GM23338 (cell line): ENCODE data around the gene FBXL2. TPM values are rescaled to one million over a fixed set of nuclear protein-coding genes. Genes with fewer than 3 reads are reported as not detected.

Experiments
- ATAC-seq: fragments of 200-7000 bp; cut with Tn5 transposase; 3 replicates; pipeline ENCODE4 v1.9.1; 2020
- DNase-seq: peaks from one replicate; pipeline ENCODE4 v3.0.0-alpha.2; 2015; ENCODE audit warnings: low spot score
- H2AFZ ChIP-seq: fragments of 200-600 bp; sonication (generic); 2 replicates; pipeline ENCODE4 v1.8.0; 2016; ENCODE audit warnings: antibody characterized with exemption, mild to moderate bottlenecking, moderate library complexity
- H3F3A ChIP-seq: fragments of 200-600 bp; sonication (generic); replicated peaks from 2 replicates; pipeline ENCODE4 v1.8.0; 2017; ENCODE audit warnings: antibody characterized with exemption, mixed run types, low read depth
- H3K27ac ChIP-seq: fragments of 200-600 bp; sonication (generic); 2 replicates; pipeline ENCODE4 v1.6.1; 2016; ENCODE audit warnings: low read depth
- H3K27me3 ChIP-seq: fragments of 200-600 bp; sonication (generic); 2 replicates; pipeline ENCODE4 v1.8.0; 2016; ENCODE audit warnings: mild to moderate bottlenecking, mixed run types, moderate library complexity; ENCODE audit not compliant: insufficient read depth
- H3K36me3 ChIP-seq: fragments of 200-600 bp; sonication (generic); 2 replicates; pipeline ENCODE4 v1.8.0; 2016; ENCODE audit warnings: mild to moderate bottlenecking; ENCODE audit not compliant: insufficient read depth
- H3K4me1 ChIP-seq: fragments of 200-600 bp; sonication (generic); 2 replicates; pipeline ENCODE4 v1.8.0; 2016; ENCODE audit warnings: mild to moderate bottlenecking, moderate library complexity; ENCODE audit not compliant: insufficient read depth
- H3K4me2 ChIP-seq: fragments of 200-600 bp; sonication (generic); 2 replicates; pipeline ENCODE4 v1.7.1; 2017; ENCODE audit warnings: mixed run types
- H3K4me3 ChIP-seq: fragments of 200-600 bp; sonication (generic); 2 replicates; pipeline ENCODE4 v1.6.1; 2016; ENCODE audit warnings: mixed run types
- H3K79me2 ChIP-seq: fragments of 200-600 bp; sonication (generic); replicated peaks from 2 replicates; pipeline ENCODE4 v1.8.0; 2017; ENCODE audit warnings: mild to moderate bottlenecking; ENCODE audit not compliant: insufficient read depth
- H3K9me2 ChIP-seq: fragments of 200-600 bp; sonication (generic); 2 replicates; pipeline ENCODE4 v1.8.0; 2017; ENCODE audit not compliant: insufficient read depth
- H4K20me1 ChIP-seq: fragments of 200-600 bp; sonication (generic); replicated peaks from 2 replicates; pipeline ENCODE4 v1.8.0; 2017; ENCODE audit warnings: mild to moderate bottlenecking; ENCODE audit not compliant: insufficient read depth
- H3K27ac Mint-ChIP-seq: 2 replicates; pipeline ENCODE4 v1.8.0; 2020; ENCODE audit warnings: inconsistent platforms, mild to moderate bottlenecking, moderate library complexity, mixed read lengths
- H3K27me3 Mint-ChIP-seq: 3 replicates; pipeline ENCODE4 v1.8.0; 2022; ENCODE audit warnings: low read depth, mild to moderate bottlenecking, moderate library complexity, mixed read lengths, inconsistent platforms; ENCODE audit not compliant: insufficient read depth, poor library complexity
- H3K36me3 Mint-ChIP-seq: 3 replicates; pipeline ENCODE4 v1.8.0; 2021; ENCODE audit warnings: low read depth, mild to moderate bottlenecking, inconsistent platforms, moderate library complexity, mixed read lengths
- H3K4me1 Mint-ChIP-seq: 3 replicates; pipeline ENCODE4 v1.8.0; 2020; ENCODE audit warnings: mild to moderate bottlenecking, inconsistent platforms, mixed read lengths
- H3K4me3 Mint-ChIP-seq: 3 replicates; pipeline ENCODE4 v1.8.0; 2021; ENCODE audit warnings: moderate library complexity, mild to moderate bottlenecking, inconsistent platforms, mixed read lengths
- H3K9me3 Mint-ChIP-seq: 3 replicates; pipeline ENCODE4 v1.8.0; 2020; ENCODE audit warnings: moderate library complexity, mild to moderate bottlenecking, inconsistent platforms, mixed read lengths
- CREB1 ChIP-seq: fragments of 250-450 bp; sonication (Bioruptor Pico); IDR thresholded peaks from 2 replicates; pipeline ENCODE4 v1.5.0; 2020; ENCODE audit warnings: low read depth, mild to moderate bottlenecking, moderate library complexity
- CTCF ChIP-seq, 2 experiments: fragments of 200-600 bp in 1 of 2; sonication (generic) in 1 of 2; conservative IDR thresholded peaks; 2 replicates each; pipeline versions ENCODE4 v1.5.1 to v1.6.1; 2016 to 2017; ENCODE audit warnings: antibody characterized with exemption in 2 of 2, low read depth in 2 of 2, mild to moderate bottlenecking in 2 of 2, moderate library complexity in 1 of 2
- ETS1 ChIP-seq: IDR thresholded peaks from 2 replicates; pipeline ENCODE4 v1.6.1; 2016; ENCODE audit warnings: antibody characterized with exemption
- EZH2 ChIP-seq: fragments of 200-600 bp; sonication (generic); IDR thresholded peaks from one replicate; pipeline ENCODE4 v1.8.0; 2017; ENCODE audit warnings: antibody characterized with exemption, mild to moderate bottlenecking, low read depth; ENCODE audit not compliant: unreplicated experiment
- EZH2phosphoT487 ChIP-seq: fragments of 200-600 bp; sonication (generic); IDR thresholded peaks from one replicate; pipeline ENCODE4 v1.8.1; 2018; ENCODE audit warnings: antibody characterized with exemption; ENCODE audit not compliant: unreplicated experiment
- JUNB ChIP-seq: IDR thresholded peaks from one replicate; pipeline ENCODE4 v1.6.1; 2016; ENCODE audit warnings: antibody characterized with exemption; ENCODE audit not compliant: unreplicated experiment
- NANOG ChIP-seq: IDR thresholded peaks from 2 replicates; pipeline ENCODE4 v1.6.1; 2016; ENCODE audit warnings: antibody characterized with exemption, borderline replicate concordance
- POLR2AphosphoS5 ChIP-seq: IDR thresholded peaks from 2 replicates; pipeline ENCODE4 v1.6.1; 2016; ENCODE audit warnings: antibody characterized with exemption, low read depth
- REST ChIP-seq: IDR thresholded peaks from one replicate; pipeline ENCODE4 v1.6.1; 2018; ENCODE audit warnings: antibody characterized with exemption; ENCODE audit not compliant: unreplicated experiment
- STAT1 ChIP-seq: IDR thresholded peaks from one replicate; pipeline ENCODE4 v1.6.1; 2016; ENCODE audit warnings: antibody characterized with exemption; ENCODE audit not compliant: unreplicated experiment
- ZNF114 ChIP-seq: fragments of 250-450 bp; sonication (Bioruptor Pico); IDR thresholded peaks from 2 replicates; pipeline ENCODE4 v1.5.0; 2020; ENCODE audit warnings: mild to moderate bottlenecking, moderate library complexity
- ZNF331 ChIP-seq: fragments of 250-450 bp; sonication (Bioruptor Pico); IDR thresholded peaks from 2 replicates; pipeline ENCODE4 v1.5.0; 2020; ENCODE audit warnings: low read depth, mild to moderate bottlenecking, moderate library complexity
- ZNF462 ChIP-seq: fragments of 250-450 bp; sonication (Bioruptor Pico); IDR thresholded peaks from 2 replicates; pipeline ENCODE4 v1.5.0; 2020; ENCODE audit warnings: mild to moderate bottlenecking, moderate library complexity
- polyA plus RNA-seq: library from polyadenylated mRNA; unstranded; fragments of >200 nt; fragmentation: Nextera tagmentation; extraction: Ambion mirVana; gene quantifications from 2 replicates; pipeline ENCODE4 v1.2.1, GENCODE V29; 2016
- total RNA-seq: library from RNA; depleted of rRNA; stranded (reverse); fragments of >200 nt; shearing (Covaris generic); gene quantifications from 2 replicates; pipeline ENCODE4 v1.2.3, GENCODE V29; 2014

The FBXL2 gene
- total and polyA plus RNA-seq, 2 experiments from 2014 or later, result 2.8 to 5.7 TPM

- Mint-ChIP-seq H3K4me3 (no peak overlapping the region), H3K27ac (no peak overlapping the region), H3K36me3 (peaks cover 67% of the 10 kb centered on the region), H3K4me1 (no peaks in the 10 kb centered on the region), H3K9me3 (no peaks in the 10 kb centered on the region), H3K27me3 (peaks cover 8% of the 10 kb centered on the region)
- Histone ChIP-seq H3K27ac (no peak overlapping the region), H3K9me2 (no peaks in the 10 kb centered on the region), H2AFZ (no peak overlapping the region), H3K4me2 (no peak overlapping the region), H3K36me3 (peaks cover 36% of the 10 kb centered on the region; the same call in 1 of the 2 replicates), H3K79me2 (no peaks in the 10 kb centered on the region), H4K20me1 (peaks cover 7% of the 10 kb centered on the region), H3K27me3 (no peaks in the 10 kb centered on the region), H3K4me1 (no peaks in the 10 kb centered on the region), H3K4me3 (no peak overlapping the region), H3F3A (no peaks in the 10 kb centered on the region)
- ATAC-seq (no peak), DNase-seq (no peak)
- TF ChIP-seq CREB1 (CRISPR knock-in tag), result no peak
- no peak for TF ChIP-seq ZNF462 (CRISPR knock-in tag)
- no peak for TF ChIP-seq ETS1
- TF ChIP-seq POLR2AphosphoS5, result no peak
- no peak for TF ChIP-seq CTCF (conservative IDR thresholded peaks at IDR 0.05; ENCODE audit: low read depth in 2 of 2)
- TF ChIP-seq REST, result no peak
- TF ChIP-seq NANOG, result no peak
- no peak for TF ChIP-seq STAT1
- no peak for TF ChIP-seq JUNB
- TF ChIP-seq ZNF331, result no peak
- no peak for TF ChIP-seq ZNF114
- TF ChIP-seq EZH2phosphoT487, result no peak
- TF ChIP-seq EZH2, result no peak
These were observed 114.2 kb downstream of the FBXL2 start for GRCh38 chr3:33391255-33391995.
